Measurements from ENCODE around the gene PSMB4. TPM values are rescaled to one million over a fixed set of nuclear protein-coding genes. Genes with fewer than 3 reads are reported as not detected.
A peak's percentile ranks its signal among the peaks of the same experiment; 100 is the strongest.
"Not testable (repeated sequence)": the region's sequence is repeated elsewhere in the genome, so short reads cannot be mapped to it uniquely, and the experiment has no call there.

The PSMB4 gene
- total RNA-seq, 1 donor from 2014 or later = 280 TPM

- H3K27ac Mint-ChIP-seq (ENCODE audit: unreplicated experiment) = no peak overlapping the region
- H3K27me3 Mint-ChIP-seq (ENCODE audit: unreplicated experiment) = peaks cover 12% of the 10 kb centered on the region
- no peaks in the 10 kb centered on the region for H3K4me1 Mint-ChIP-seq (ENCODE audit: unreplicated experiment)
- DNase-seq (ENCODE audit: extremely low spot score, unreplicated experiment) = no peak
- TF ChIP-seq CTCF (IDR thresholded peaks at IDR 0.05) = no peak
- H3K4me3 Mint-ChIP-seq (ENCODE audit: unreplicated experiment) = no peak overlapping the region
- H3K36me3 Mint-ChIP-seq (ENCODE audit: unreplicated experiment) = no peaks in the 10 kb centered on the region
- H3K9me3 Mint-ChIP-seq (ENCODE audit: unreplicated experiment) = peaks cover 6% of the 10 kb centered on the region
Measured at GRCh38 chr1:151391079-151391563, 8.3 kb upstream of the PSMB4 start.

GRCh38 chr1:151393583-151393982 lies 5.8 kb upstream of the PSMB4 start:
- Mint-ChIP-seq H3K9me3 (ENCODE audit: unreplicated experiment) (peaks cover 6% of the 10 kb centered on the region), H3K4me3 (ENCODE audit: unreplicated experiment) (no peak overlapping the region), H3K36me3 (ENCODE audit: unreplicated experiment) (no peaks in the 10 kb centered on the region), H3K27ac (ENCODE audit: unreplicated experiment) (no peak overlapping the region), H3K4me1 (ENCODE audit: unreplicated experiment) (no peaks in the 10 kb centered on the region), H3K27me3 (ENCODE audit: unreplicated experiment) (peaks cover 9% of the 10 kb centered on the region)
- DNase-seq (ENCODE audit: extremely low spot score, unreplicated experiment) = no peak
- TF ChIP-seq CTCF (IDR thresholded peaks at IDR 0.05) = no peak

- not testable (repeated sequence) for H3K27ac Mint-ChIP-seq (ENCODE audit: unreplicated experiment); H3K4me3 Mint-ChIP-seq (ENCODE audit: unreplicated experiment)
Measured at GRCh38 chr1:151396265-151396664, 3.1 kb upstream of the PSMB4 start.

GRCh38 chr1:151401125-151401788 lies 1.9 kb downstream of the PSMB4 start:
- Mint-ChIP-seq H3K27ac (ENCODE audit: unreplicated experiment) (peak overlapping the region; percentile 99), H3K27me3 (ENCODE audit: unreplicated experiment) (no peaks in the 10 kb centered on the region), H3K4me3 (ENCODE audit: unreplicated experiment) (peak overlapping the region; percentile 89), H3K4me1 (ENCODE audit: unreplicated experiment) (peaks cover 18% of the 10 kb centered on the region), H3K36me3 (ENCODE audit: unreplicated experiment) (peaks cover 43% of the 10 kb centered on the region), H3K9me3 (ENCODE audit: unreplicated experiment) (no peaks in the 10 kb centered on the region)
- no peak for TF ChIP-seq CTCF (IDR thresholded peaks at IDR 0.05)
- DNase-seq (ENCODE audit: extremely low spot score, unreplicated experiment) = no peak

More at GRCh38 chr1:151396265-151396664, 3.1 kb upstream of the PSMB4 start:
- H3K36me3 Mint-ChIP-seq (ENCODE audit: unreplicated experiment) = peaks cover 10% of the 10 kb centered on the region
- peaks cover 11% of the 10 kb centered on the region for H3K4me1 Mint-ChIP-seq (ENCODE audit: unreplicated experiment)
- not testable (repeated sequence) for H3K9me3 Mint-ChIP-seq (ENCODE audit: unreplicated experiment); H3K27me3 Mint-ChIP-seq (ENCODE audit: unreplicated experiment); DNase-seq (ENCODE audit: extremely low spot score, unreplicated experiment)

GRCh38 chr1:151401860-151402259 lies 2.5 kb downstream of the PSMB4 start:
- Mint-ChIP-seq H3K27me3 (ENCODE audit: unreplicated experiment) (no peaks in the 10 kb centered on the region), H3K36me3 (ENCODE audit: unreplicated experiment) (peaks cover 45% of the 10 kb centered on the region), H3K27ac (ENCODE audit: unreplicated experiment) (peak overlapping the region; percentile 27), H3K4me1 (ENCODE audit: unreplicated experiment) (peaks cover 18% of the 10 kb centered on the region), H3K4me3 (ENCODE audit: unreplicated experiment) (peak overlapping the region; percentile 44), H3K9me3 (ENCODE audit: unreplicated experiment) (no peaks in the 10 kb centered on the region)
- no peak for TF ChIP-seq CTCF (IDR thresholded peaks at IDR 0.05)
- no peak for DNase-seq (ENCODE audit: extremely low spot score, unreplicated experiment)

All from osteocyte (in vitro differentiated cells).